RWPE2 (cell line): ENCODE measurements around the gene CYFIP2.

ENCODE experiments used
- ATAC-seq: fragments of 200-7000 bp; cut with Tn5 transposase; 3 replicates; pipeline ENCODE4 v1.9.1; 2021; ENCODE audit warnings: low read depth
- DNase-seq: peaks from one replicate; pipeline ENCODE4 v3.0.0-alpha.2; 2020; ENCODE audit warnings: low spot score
- H3K27ac ChIP-seq: fragments of 450-650 bp; 2 replicates; pipeline ENCODE4 v1.5.1; 2017; ENCODE audit warnings: mild to moderate bottlenecking; ENCODE audit not compliant: poor library complexity, severe bottlenecking
- H3K27me3 ChIP-seq: fragments of 250-450 bp; sonication (Bioruptor Pico); 2 replicates; pipeline ENCODE4 v1.5.1; 2021; ENCODE audit warnings: mild to moderate bottlenecking, moderate library complexity; ENCODE audit not compliant: insufficient read depth, poor library complexity, severe bottlenecking
- H3K36me3 ChIP-seq: fragments of 250-450 bp; sonication (Bioruptor Pico); 2 replicates; pipeline ENCODE4 v1.5.1; 2020; ENCODE audit warnings: low read depth, mild to moderate bottlenecking, moderate library complexity
- H3K4me1 ChIP-seq: fragments of 250-450 bp; sonication (Bioruptor Pico); 2 replicates; pipeline ENCODE4 v1.5.1; 2021; ENCODE audit warnings: mild to moderate bottlenecking, moderate library complexity; ENCODE audit not compliant: insufficient read depth, poor library complexity, severe bottlenecking
- H3K4me3 ChIP-seq: fragments of 250-450 bp; sonication (Bioruptor Pico); 2 replicates; pipeline ENCODE4 v1.5.1; 2021; ENCODE audit warnings: mild to moderate bottlenecking, moderate library complexity; ENCODE audit not compliant: severe bottlenecking
- H3K9me3 ChIP-seq: fragments of 250-450 bp; sonication (Bioruptor Pico); 2 replicates; pipeline ENCODE4 v1.5.1; 2021; ENCODE audit warnings: mild to moderate bottlenecking, moderate library complexity; ENCODE audit not compliant: severe bottlenecking
- CTCF ChIP-seq: fragments of 450-650 bp; IDR thresholded peaks from one replicate; pipeline ENCODE4 v1.5.1; 2017; ENCODE audit warnings: mild to moderate bottlenecking, moderate library complexity; ENCODE audit not compliant: poor library complexity, severe bottlenecking

The CYFIP2 gene

GRCh38 chr5:157362502-157362901 lies 96.6 kb downstream of the CYFIP2 start:
- no peak overlapping the region for H3K4me3 ChIP-seq
- no peak for ATAC-seq
- no peak overlapping the region for H3K27ac ChIP-seq
- H3K9me3 ChIP-seq = no peaks in the 10 kb centered on the region
- DNase-seq = no peak
- no peaks in the 10 kb centered on the region for H3K4me1 ChIP-seq
- H3K36me3 ChIP-seq = no peaks in the 10 kb centered on the region
- TF ChIP-seq CTCF = no peak
- no peaks in the 10 kb centered on the region for H3K27me3 ChIP-seq

GRCh38 chr5:157362982-157363381 lies 97.1 kb downstream of the CYFIP2 start:
- ATAC-seq (0 out of 3 replicates have a peak, but pooled peaks have one; percentile 12), DNase-seq (no peak)
- TF ChIP-seq CTCF = no peak
- no peaks in the 10 kb centered on the region for H3K9me3 ChIP-seq
- no peaks in the 10 kb centered on the region for H3K4me1 ChIP-seq
- no peaks in the 10 kb centered on the region for H3K36me3 ChIP-seq
- H3K27me3 ChIP-seq = no peaks in the 10 kb centered on the region
- H3K4me3 ChIP-seq = no peak overlapping the region
- H3K27ac ChIP-seq = no peak overlapping the region

GRCh38 chr5:157365732-157366131 lies 99.8 kb downstream of the CYFIP2 start:
- Histone ChIP-seq H3K4me3 (no peak overlapping the region), H3K36me3 (no peaks in the 10 kb centered on the region), H3K4me1 (no peaks in the 10 kb centered on the region), H3K27ac (no peak overlapping the region), H3K9me3 (no peaks in the 10 kb centered on the region), H3K27me3 (no peaks in the 10 kb centered on the region)
- no peak for ATAC-seq
- DNase-seq = no peak
- TF ChIP-seq CTCF = no peak

GRCh38 chr5:157366741-157367674 lies 101.1 kb downstream of the CYFIP2 start:
- Histone ChIP-seq H3K4me1 (peaks cover 2% of the 10 kb centered on the region), H3K9me3 (no peaks in the 10 kb centered on the region), H3K36me3 (no peaks in the 10 kb centered on the region), H3K27ac (no peak overlapping the region), H3K4me3 (no peak overlapping the region), H3K27me3 (no peaks in the 10 kb centered on the region)
- ATAC-seq (peak; percentile 41; the same call in 1 of the 3 replicates), DNase-seq (no peak)
- peak; percentile 51 for TF ChIP-seq CTCF

GRCh38 chr5:157369507-157369906 lies 103.6 kb downstream of the CYFIP2 start:
- Histone ChIP-seq H3K36me3 (no peaks in the 10 kb centered on the region), H3K4me3 (no peak overlapping the region), H3K4me1 (peaks cover 8% of the 10 kb centered on the region), H3K27ac (no peak overlapping the region), H3K27me3 (no peaks in the 10 kb centered on the region), H3K9me3 (no peaks in the 10 kb centered on the region)
- ATAC-seq (no peak), DNase-seq (no peak)
- TF ChIP-seq CTCF = no peak
